HCT116 (cell line): Measurements from ENCODE around the gene LRRC61.

Experiments
- JUND ChIP-seq: IDR thresholded peaks from 2 replicates; pipeline ENCODE4 v1.6.1; 2012
- POLR2A ChIP-seq: IDR thresholded peaks from 2 replicates; pipeline ENCODE4 v1.7.0; 2011; ENCODE audit warnings: borderline replicate concordance; ENCODE audit not compliant: insufficient read depth, insufficient read length; ENCODE audit errors: extremely low read depth
- TF ChIP-seq, protein P1 (sequence below), 3 experiments: fragments of 200-600 bp in 1 of 3; sonication (generic) in 1 of 3; IDR thresholded peaks in 2 of 3; conservative IDR thresholded peaks in 1 of 3; 2 replicates each; pipeline ENCODE4 v1.5.1; 2012 to 2017; ENCODE audit warnings: low read depth in 2 of 3, low read length in 2 of 3, antibody characterized with exemption in 1 of 3, borderline replicate concordance in 1 of 3, control low read depth in 1 of 3, mild to moderate bottlenecking in 1 of 3, mixed read lengths in 1 of 3, mixed run types in 1 of 3, moderate library complexity in 1 of 3; ENCODE audit not compliant: insufficient read depth in 1 of 3
- TF ChIP-seq, protein P2 (sequence below): IDR thresholded peaks from 2 replicates; pipeline ENCODE4 v1.6.1; 2011; ENCODE audit warnings: mild to moderate bottlenecking, low read length, moderate library complexity; ENCODE audit not compliant: insufficient replicate concordance; ENCODE audit errors: extremely low read depth

DNA sequence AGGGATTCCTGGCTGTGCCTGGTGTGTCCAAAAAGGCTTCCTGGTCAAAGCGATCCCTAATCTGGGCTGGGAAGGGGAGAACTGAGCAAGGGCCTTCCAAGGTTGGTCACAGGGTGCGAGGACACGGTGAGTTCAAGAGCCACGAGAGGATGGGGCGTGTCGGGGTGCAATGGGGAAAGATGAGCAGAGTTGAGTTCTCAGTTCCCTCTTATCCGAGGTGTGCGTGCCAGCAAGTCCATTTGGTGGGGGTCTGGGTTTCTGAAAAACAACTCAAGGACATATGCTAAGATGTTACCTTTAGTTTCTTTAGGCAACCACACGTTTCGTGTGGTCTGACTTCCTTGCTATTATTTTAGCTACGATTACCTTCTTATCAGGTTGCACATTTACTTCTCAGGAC is 57.3 kb downstream of the LRRC61 start:
- TF ChIP-seq, protein P1, sequence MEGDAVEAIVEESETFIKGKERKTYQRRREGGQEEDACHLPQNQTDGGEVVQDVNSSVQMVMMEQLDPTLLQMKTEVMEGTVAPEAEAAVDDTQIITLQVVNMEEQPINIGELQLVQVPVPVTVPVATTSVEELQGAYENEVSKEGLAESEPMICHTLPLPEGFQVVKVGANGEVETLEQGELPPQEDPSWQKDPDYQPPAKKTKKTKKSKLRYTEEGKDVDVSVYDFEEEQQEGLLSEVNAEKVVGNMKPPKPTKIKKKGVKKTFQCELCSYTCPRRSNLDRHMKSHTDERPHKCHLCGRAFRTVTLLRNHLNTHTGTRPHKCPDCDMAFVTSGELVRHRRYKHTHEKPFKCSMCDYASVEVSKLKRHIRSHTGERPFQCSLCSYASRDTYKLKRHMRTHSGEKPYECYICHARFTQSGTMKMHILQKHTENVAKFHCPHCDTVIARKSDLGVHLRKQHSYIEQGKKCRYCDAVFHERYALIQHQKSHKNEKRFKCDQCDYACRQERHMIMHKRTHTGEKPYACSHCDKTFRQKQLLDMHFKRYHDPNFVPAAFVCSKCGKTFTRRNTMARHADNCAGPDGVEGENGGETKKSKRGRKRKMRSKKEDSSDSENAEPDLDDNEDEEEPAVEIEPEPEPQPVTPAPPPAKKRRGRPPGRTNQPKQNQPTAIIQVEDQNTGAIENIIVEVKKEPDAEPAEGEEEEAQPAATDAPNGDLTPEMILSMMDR (IDR thresholded peaks at IDR 0.05 in 2 of 3, conservative IDR thresholded peaks at IDR 0.05 in 1 of 3; ENCODE audit: borderline replicate concordance in 1 of 3, insufficient read depth in 1 of 3, low read depth in 2 of 3, low read length in 2 of 3), result no peak
- TF ChIP-seq POLR2A, result no peak
- no peak for TF ChIP-seq JUND
- TF ChIP-seq, protein P2, sequence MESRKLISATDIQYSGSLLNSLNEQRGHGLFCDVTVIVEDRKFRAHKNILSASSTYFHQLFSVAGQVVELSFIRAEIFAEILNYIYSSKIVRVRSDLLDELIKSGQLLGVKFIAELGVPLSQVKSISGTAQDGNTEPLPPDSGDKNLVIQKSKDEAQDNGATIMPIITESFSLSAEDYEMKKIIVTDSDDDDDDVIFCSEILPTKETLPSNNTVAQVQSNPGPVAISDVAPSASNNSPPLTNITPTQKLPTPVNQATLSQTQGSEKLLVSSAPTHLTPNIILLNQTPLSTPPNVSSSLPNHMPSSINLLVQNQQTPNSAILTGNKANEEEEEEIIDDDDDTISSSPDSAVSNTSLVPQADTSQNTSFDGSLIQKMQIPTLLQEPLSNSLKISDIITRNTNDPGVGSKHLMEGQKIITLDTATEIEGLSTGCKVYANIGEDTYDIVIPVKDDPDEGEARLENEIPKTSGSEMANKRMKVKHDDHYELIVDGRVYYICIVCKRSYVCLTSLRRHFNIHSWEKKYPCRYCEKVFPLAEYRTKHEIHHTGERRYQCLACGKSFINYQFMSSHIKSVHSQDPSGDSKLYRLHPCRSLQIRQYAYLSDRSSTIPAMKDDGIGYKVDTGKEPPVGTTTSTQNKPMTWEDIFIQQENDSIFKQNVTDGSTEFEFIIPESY, result no peak
